Peyer's patch (tissue), 4 donors: ENCODE measurements around the gene SLC24A4. TPM values are rescaled to one million over a fixed set of nuclear protein-coding genes. Genes with fewer than 3 reads are reported as not detected.

ENCODE experiments used
- DNase-seq, 3 donors: peaks; one replicate each; pipeline ENCODE4 v3.0.0-alpha.2; 2017 to 2019
- H3K27ac ChIP-seq, 4 donors: fragments of 200-600 bp; sonication (generic); one replicate each; pipeline ENCODE4 v1.5.1; 2016 to 2019
- H3K27me3 ChIP-seq, 2 donors: fragments of 200-600 bp; sonication (generic); one replicate each; pipeline ENCODE4 v1.5.1; 2019
- H3K36me3 ChIP-seq, 3 donors: fragments of 200-600 bp; sonication (generic); one replicate each; pipeline ENCODE4 v1.5.1; 2016 to 2019
- H3K4me1 ChIP-seq, 4 donors: fragments of 200-600 bp; sonication (generic); one replicate each; pipeline ENCODE4 v1.5.1; 2016 to 2019
- H3K4me3 ChIP-seq, 4 donors: fragments of 200-600 bp; sonication (generic); 1 replicate in 3 of 4; 2 replicates in 1 of 4; pipeline ENCODE4 v1.5.1; 2016 to 2019; ENCODE audit warnings: mild to moderate bottlenecking in 1 of 4
- H3K9me3 ChIP-seq, 4 donors: fragments of 200-600 bp; sonication (generic); one replicate each; pipeline ENCODE4 v1.5.1; 2016 to 2019; ENCODE audit warnings: mild to moderate bottlenecking in 1 of 4
- POLR2A ChIP-seq, 2 donors: fragments of 450-650 bp; IDR thresholded peaks; one replicate each; pipeline ENCODE4 v1.5.1; 2017; ENCODE audit warnings: antibody characterized with exemption in 2 of 2, mild to moderate bottlenecking in 2 of 2, moderate library complexity in 2 of 2
- total RNA-seq, 4 donors: library from RNA; depleted of rRNA; stranded (reverse); fragments of >200 nt; gene quantifications; one replicate each; pipeline ENCODE4 v1.1.0, GENCODE V29; 2016
- TF ChIP-seq, protein P1 (sequence below), 6 experiments: fragments of 450-650 bp in 4 of 6; fragments of 200-600 bp in 2 of 6; sonication (generic) in 1 of 6; IDR thresholded peaks; one replicate each; pipeline ENCODE4 v1.5.1; 2017 to 2019; ENCODE audit warnings: antibody characterized with exemption in 6 of 6, mild to moderate bottlenecking in 3 of 6, moderate library complexity in 1 of 6

The SLC24A4 gene
- total RNA-seq, 4 donors from 2014 or later: 0.18 to 1.7 (median 0.54) TPM; not detected in 1

DNA sequence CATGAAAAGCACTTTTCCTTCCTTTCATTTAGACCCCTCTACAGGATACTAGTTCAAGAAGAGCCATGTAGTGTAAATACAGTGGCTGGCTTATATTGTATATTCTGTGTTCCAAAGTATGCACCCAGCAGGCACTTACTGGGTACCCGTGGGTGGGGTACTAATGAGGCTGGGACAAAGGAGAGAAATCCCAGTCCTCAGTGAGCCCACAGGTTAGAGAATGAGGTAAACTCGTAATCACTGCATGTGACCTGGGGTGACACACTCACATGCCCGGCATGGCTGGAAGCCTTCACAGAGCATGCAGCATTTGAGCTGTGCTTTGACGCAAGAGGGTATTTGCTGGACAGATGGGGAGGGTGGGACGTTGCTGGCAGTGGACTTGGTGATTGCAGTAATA, 17.1 kb downstream of the SLC24A4 start:
- no peaks in the 10 kb centered on the region for H3K36me3 ChIP-seq
- H3K9me3 ChIP-seq: no peaks in the 10 kb centered on the region
- no peak for TF ChIP-seq POLR2A (IDR thresholded peaks at IDR 0.05)
- TF ChIP-seq, protein P1, sequence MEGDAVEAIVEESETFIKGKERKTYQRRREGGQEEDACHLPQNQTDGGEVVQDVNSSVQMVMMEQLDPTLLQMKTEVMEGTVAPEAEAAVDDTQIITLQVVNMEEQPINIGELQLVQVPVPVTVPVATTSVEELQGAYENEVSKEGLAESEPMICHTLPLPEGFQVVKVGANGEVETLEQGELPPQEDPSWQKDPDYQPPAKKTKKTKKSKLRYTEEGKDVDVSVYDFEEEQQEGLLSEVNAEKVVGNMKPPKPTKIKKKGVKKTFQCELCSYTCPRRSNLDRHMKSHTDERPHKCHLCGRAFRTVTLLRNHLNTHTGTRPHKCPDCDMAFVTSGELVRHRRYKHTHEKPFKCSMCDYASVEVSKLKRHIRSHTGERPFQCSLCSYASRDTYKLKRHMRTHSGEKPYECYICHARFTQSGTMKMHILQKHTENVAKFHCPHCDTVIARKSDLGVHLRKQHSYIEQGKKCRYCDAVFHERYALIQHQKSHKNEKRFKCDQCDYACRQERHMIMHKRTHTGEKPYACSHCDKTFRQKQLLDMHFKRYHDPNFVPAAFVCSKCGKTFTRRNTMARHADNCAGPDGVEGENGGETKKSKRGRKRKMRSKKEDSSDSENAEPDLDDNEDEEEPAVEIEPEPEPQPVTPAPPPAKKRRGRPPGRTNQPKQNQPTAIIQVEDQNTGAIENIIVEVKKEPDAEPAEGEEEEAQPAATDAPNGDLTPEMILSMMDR (IDR thresholded peaks at IDR 0.05): no peak
- no peaks in the 10 kb centered on the region for H3K4me1 ChIP-seq
- H3K4me3 ChIP-seq: no peak overlapping the region
- H3K27me3 ChIP-seq: no peaks in the 10 kb centered on the region
- no peak overlapping the region for H3K27ac ChIP-seq
- DNase-seq: no peak

- H3K36me3 ChIP-seq: no peaks in the 10 kb centered on the region
- DNase-seq: no peak
- no peak for TF ChIP-seq POLR2A (IDR thresholded peaks at IDR 0.05)
- TF ChIP-seq, protein P1 (IDR thresholded peaks at IDR 0.05): no peak
- no peak overlapping the region for H3K4me3 ChIP-seq
- no peaks in the 10 kb centered on the region for H3K9me3 ChIP-seq
- no peak overlapping the region for H3K27ac ChIP-seq
- H3K27me3 ChIP-seq: no peaks in the 10 kb centered on the region
- H3K4me1 ChIP-seq: no peaks in the 10 kb centered on the region
These were observed 18.0 kb downstream of the SLC24A4 start for GRCh38 chr14:92340931-92341330.

GRCh38 chr14:92341791-92342190, 18.8 kb downstream of the SLC24A4 start:
- no peak for TF ChIP-seq POLR2A (IDR thresholded peaks at IDR 0.05)
- TF ChIP-seq, protein P1 (IDR thresholded peaks at IDR 0.05): no peak
- no peaks in the 10 kb centered on the region for H3K27me3 ChIP-seq
- H3K27ac ChIP-seq: no peak overlapping the region
- H3K4me3 ChIP-seq: no peak overlapping the region
- H3K4me1 ChIP-seq: no peaks in the 10 kb centered on the region
- no peaks in the 10 kb centered on the region for H3K9me3 ChIP-seq
- no peaks in the 10 kb centered on the region for H3K36me3 ChIP-seq
- DNase-seq: no peak

DNA sequence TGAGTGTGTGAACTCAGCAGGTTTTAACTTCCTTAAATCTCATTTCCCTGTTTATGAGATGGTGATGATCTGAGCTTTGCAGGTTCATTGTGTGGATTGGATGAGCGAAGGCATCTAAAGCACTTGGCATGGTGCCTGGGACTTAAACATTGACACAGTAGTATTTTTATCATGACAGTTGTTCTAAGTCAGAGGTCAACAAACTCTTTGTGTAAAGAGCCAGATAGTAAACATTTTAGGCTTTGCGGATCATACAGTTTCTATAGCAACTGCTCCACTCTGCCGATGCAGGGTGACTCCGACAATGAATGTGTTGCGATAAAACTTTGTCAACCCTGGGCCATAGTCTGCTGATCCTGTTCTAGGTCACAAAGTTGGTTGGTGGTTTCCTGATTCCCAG, 25.2 kb downstream of the SLC24A4 start:
- Histone ChIP-seq H3K27ac (no peak overlapping the region), H3K9me3 (no peaks in the 10 kb centered on the region), H3K36me3 (no peaks in the 10 kb centered on the region), H3K4me1 (no peaks in the 10 kb centered on the region), H3K4me3 (no peak overlapping the region), H3K27me3 (no peaks in the 10 kb centered on the region)
- TF ChIP-seq, protein P1 (IDR thresholded peaks at IDR 0.05): no peak
- TF ChIP-seq POLR2A (IDR thresholded peaks at IDR 0.05): no peak
- DNase-seq: no peak

- no peak overlapping the region for H3K4me3 ChIP-seq
- TF ChIP-seq, protein P1 (IDR thresholded peaks at IDR 0.05): no peak
- no peak for TF ChIP-seq POLR2A (IDR thresholded peaks at IDR 0.05)
- no peaks in the 10 kb centered on the region for H3K36me3 ChIP-seq
- no peak overlapping the region for H3K27ac ChIP-seq
- no peak for DNase-seq
- no peaks in the 10 kb centered on the region for H3K9me3 ChIP-seq
- H3K27me3 ChIP-seq: no peaks in the 10 kb centered on the region
- no peaks in the 10 kb centered on the region for H3K4me1 ChIP-seq
These were observed 28.8 kb downstream of the SLC24A4 start for GRCh38 chr14:92351750-92352149.
